Endothelial cell of umbilical vein (primary cell): ENCODE data around the gene LIPE. TPM values are rescaled to one million over a fixed set of nuclear protein-coding genes. Genes with fewer than 3 reads are reported as not detected.
A peak's percentile ranks its signal among the peaks of the same experiment; 100 is the strongest.

Source experiments
- BruUV-seq: library from RNA; stranded (reverse); fragments of 400-500 nt; replicated peaks from 2 replicates; lab custom pipeline; 2021; lab: Mats Ljungman, UMichigan
- CTCF ChIA-PET: fragments of 300-600, 350-600 bp; sonication (Branson Sonifier 250); formaldehyde crosslinking; loops from one replicate; lab custom pipeline; 2021; ENCODE audit warnings: antibody characterized with exemption, inconsistent platforms; lab: Charles Lee
- POLR2A ChIA-PET: fragments of 300-600, 350-600 bp; sonication (Branson Sonifier 250); formaldehyde crosslinking; loops from one replicate; lab custom pipeline; 2021; ENCODE audit warnings: antibody characterized with exemption, inconsistent platforms; lab: Charles Lee
- DNase-seq: peaks from one replicate; pipeline ENCODE4 v3.0.0-alpha.2; 2011; ENCODE audit warnings: low read depth, low spot score
- FAIRE-seq: peaks from 2 replicates; lab custom pipeline; 2011; peaks lifted over from hg19 to GRCh38; lab: Jason Lieb, UNC
- H2AFZ ChIP-seq: 2 replicates; pipeline ENCODE4 v1.6.0; 2012; ENCODE audit warnings: low read depth, low read length, control low read depth, inconsistent platforms
- H3K27ac ChIP-seq: 2 replicates; pipeline ENCODE4 v1.5.1; 2011; ENCODE audit warnings: low read depth, mild to moderate bottlenecking, control low read depth, low read length, moderate library complexity; ENCODE audit not compliant: insufficient read depth
- H3K27me3 ChIP-seq, 2 experiments: 2 replicates each; pipeline versions ENCODE4 v1.6.0 to v1.6.1; 2011; ENCODE audit warnings: low read length in 2 of 2, mixed read lengths in 1 of 2; ENCODE audit not compliant: control insufficient read depth in 2 of 2, insufficient read depth in 2 of 2
- H3K36me3 ChIP-seq, 2 experiments: 2 replicates in 1 of 2; 3 replicates in 1 of 2; pipeline ENCODE4 v1.5.1; 2011; ENCODE audit warnings: low read length in 2 of 2, mild to moderate bottlenecking in 1 of 2, moderate library complexity in 1 of 2; ENCODE audit not compliant: control insufficient read depth in 2 of 2, insufficient read depth in 2 of 2; ENCODE audit errors: extremely low read depth in 1 of 2
- H3K4me1 ChIP-seq: 3 replicates; pipeline ENCODE4 v1.5.1; 2011; ENCODE audit warnings: mild to moderate bottlenecking, low read length; ENCODE audit not compliant: control insufficient read depth, insufficient read depth; ENCODE audit errors: extremely low read depth
- H3K4me2 ChIP-seq: 2 replicates; pipeline ENCODE4 v1.6.1; 2011; ENCODE audit warnings: low read length, control low read depth, mixed read lengths; ENCODE audit not compliant: insufficient read depth
- H3K4me3 ChIP-seq, 3 experiments: fragments of 200-600 bp in 1 of 3; sonication (generic), shearing (Covaris generic) in 1 of 3; replicated peaks in 1 of 3; 2 replicates each; pipeline ENCODE4 v1.5.1; 2011 to 2016; ENCODE audit warnings: control low read depth in 3 of 3, low read length in 3 of 3, mild to moderate bottlenecking in 2 of 3, inconsistent platforms in 1 of 3, low read depth in 1 of 3, moderate library complexity in 1 of 3; ENCODE audit not compliant: insufficient read depth in 1 of 3
- H3K79me2 ChIP-seq: 2 replicates; pipeline ENCODE4 v1.6.0; 2012; ENCODE audit warnings: low read length, inconsistent platforms; ENCODE audit not compliant: control insufficient read depth, insufficient read depth
- H3K9ac ChIP-seq: replicated peaks from 2 replicates; pipeline ENCODE3; 2011; ENCODE audit warnings: low read length, control low read depth; ENCODE audit not compliant: insufficient read depth; ENCODE audit errors: extremely low read depth
- H3K9me1 ChIP-seq: replicated peaks from 3 replicates; pipeline ENCODE4 v1.6.0; 2011; ENCODE audit warnings: mild to moderate bottlenecking, low read length; ENCODE audit not compliant: control insufficient read depth, insufficient read depth; ENCODE audit errors: extremely low read depth
- H3K9me3 ChIP-seq: replicated peaks from 2 replicates; pipeline ENCODE4 v1.5.1; 2012; ENCODE audit warnings: low read length, inconsistent platforms; ENCODE audit not compliant: control insufficient read depth, insufficient read depth
- H4K20me1 ChIP-seq: replicated peaks from 2 replicates; pipeline ENCODE3; 2011; ENCODE audit warnings: mild to moderate bottlenecking, low read length; ENCODE audit not compliant: control insufficient read depth, insufficient read depth; ENCODE audit errors: extremely low read depth
- CTCF ChIP-seq, 2 donors: IDR thresholded peaks; 1 replicate in 1 of 2; 2 replicates in 1 of 2; pipeline ENCODE4 v1.5.1; 2011; ENCODE audit warnings: low read length in 2 of 2, mild to moderate bottlenecking in 2 of 2, moderate library complexity in 2 of 2, control low read depth in 1 of 2, inconsistent platforms in 1 of 2, low read depth in 1 of 2; ENCODE audit not compliant: insufficient read depth in 1 of 2; ENCODE audit errors: extremely low read depth in 1 of 2
- EZH2 ChIP-seq: IDR thresholded peaks from 2 replicates; pipeline ENCODE4 v1.6.1; 2012; ENCODE audit warnings: borderline replicate concordance, low read depth, mild to moderate bottlenecking, moderate library complexity, low read length, inconsistent platforms; ENCODE audit not compliant: severe bottlenecking
- FOS ChIP-seq: IDR thresholded peaks from 2 replicates; pipeline ENCODE4 v1.6.1; 2011; ENCODE audit warnings: mild to moderate bottlenecking, low read length, moderate library complexity, borderline replicate concordance; ENCODE audit not compliant: insufficient read depth
- GATA2 ChIP-seq: IDR thresholded peaks from 2 replicates; pipeline ENCODE4 v1.7.0; 2011; ENCODE audit warnings: low read depth, mild to moderate bottlenecking, moderate library complexity, mixed read lengths, low read length; ENCODE audit not compliant: insufficient read length, insufficient read depth
- JUN ChIP-seq: IDR thresholded peaks from 2 replicates; pipeline ENCODE4 v1.6.1; 2011; ENCODE audit warnings: borderline replicate concordance, low read depth; ENCODE audit not compliant: insufficient read length, insufficient read depth
- MAX ChIP-seq: IDR thresholded peaks from 2 replicates; pipeline ENCODE4 v1.6.1; 2011; ENCODE audit not compliant: insufficient read depth, insufficient read length
- MYC ChIP-seq: IDR thresholded peaks from one replicate; pipeline ENCODE4 v1.6.1; 2011; ENCODE audit warnings: mild to moderate bottlenecking, low read depth, low read length
- POLR2A ChIP-seq: IDR thresholded peaks from 2 replicates; pipeline ENCODE4 v1.6.1; 2012; ENCODE audit warnings: low read depth, mild to moderate bottlenecking, control low read depth, low read length
- POLR2AphosphoS5 ChIP-seq: IDR thresholded peaks from 2 replicates; pipeline ENCODE4 v1.6.1; 2012; ENCODE audit warnings: low read depth, mild to moderate bottlenecking, control low read depth, low read length, moderate library complexity; ENCODE audit not compliant: insufficient read depth
- dilution Hi-C: fragments of 300-500 bp; cut with MboI; formaldehyde crosslinking; loops from one replicate; pipeline ENCODE4 v1.15.0; 2019; ENCODE audit warnings: low sequenced_read_pairs; ENCODE audit not compliant: extremely low pct_ligation_motif_present
- intact Hi-C: fragments of 100-400 bp; cut with micrococcal nuclease; formaldehyde crosslinking; loops from one replicate; pipeline ENCODE4 v1.10.0; 2022
- polyA plus RNA-seq, 4 experiments: library from polyadenylated mRNA; depleted of rRNA in 3 of 4; stranded (reverse) in 3 of 4; unstranded in 1 of 4; fragments of >200 nt; gene quantifications; 2 replicates each; pipeline versions ENCODE4 v1.2.1 to v1.2.3, GENCODE V29; 2011 to 2012; ENCODE audit warnings: missing spikeins in 1 of 4
- total RNA-seq: library from RNA; stranded (reverse); gene quantifications from 2 replicates; pipeline ENCODE4 v1.2.3, GENCODE V29; 2021

LIPE gene
- total and polyA plus RNA-seq, 2 donors (not counting 3 experiments of a cell fraction or from before 2014, with no cell fraction given): 3.8 to 13.5 TPM

- intact Hi-C loops (loop anchor here (2.0 kb wide), 1 partner anchor 19 kb away; no protein-coding TSS in a partner anchor), dilution Hi-C loops (no loop called here)
- H3K36me3 ChIP-seq: no peaks in the 10 kb centered on the region
- H3K9me1 ChIP-seq: no peaks in the 10 kb centered on the region
- H4K20me1 ChIP-seq: no peaks in the 10 kb centered on the region
- H3K4me2 ChIP-seq: no peak overlapping the region
- H3K4me1 ChIP-seq: peaks cover 29% of the 10 kb centered on the region
- no peak overlapping the region for H3K4me3 ChIP-seq
- TF ChIP-seq FOS (no peak), POLR2A (no peak), CTCF (IDR thresholded peaks at IDR 0.05; ENCODE audit: extremely low read depth in 1 of 2, insufficient read depth in 1 of 2, low read depth in 1 of 2, low read length in 2 of 2) (peak; percentile 61 to 72)
- BruUV-seq: no TSS peak
- no peaks in the 10 kb centered on the region for H3K9me3 ChIP-seq
- DNase-seq (peak; percentile 36), FAIRE-seq (peak; percentile 61)
- no peak overlapping the region for H2AFZ ChIP-seq
- H3K27me3 ChIP-seq: no peaks in the 10 kb centered on the region
- ChIA-PET POLR2A (interaction anchor here (0.7 kb wide), 1 partner anchor 600 kb away, joined by 3 read pairs; no protein-coding TSS in a partner anchor), CTCF (interaction anchor here (0.6 to 2.9 kb wide), 12 partner anchors 8 to 108 kb away, joined by 3 to 18 read pairs (median 4); partner anchors contain the start of gene CEACAM1)
- no peaks in the 10 kb centered on the region for H3K79me2 ChIP-seq
- H3K27ac ChIP-seq: no peak overlapping the region
- no peak overlapping the region for H3K9ac ChIP-seq
These were observed 7.1 kb downstream of the LIPE start for GRCh38 chr19:42420055-42420544.

GRCh38 chr19:42419309-42419708, 7.9 kb downstream of the LIPE start:
- FAIRE-seq (no peak), DNase-seq (no peak)
- H4K20me1 ChIP-seq: no peaks in the 10 kb centered on the region
- dilution Hi-C loops: no loop called here
- H3K4me2 ChIP-seq: no peak overlapping the region
- intact Hi-C loops: no loop called here
- ChIA-PET CTCF (interaction anchor here (1.2 to 2.9 kb wide), 4 partner anchors 16 to 109 kb away, joined by 3 to 18 read pairs (median 4); partner anchors contain the start of gene CEACAM1), POLR2A (no interaction called here)
- H3K4me3 ChIP-seq: no peak overlapping the region
- no peaks in the 10 kb centered on the region for H3K27me3 ChIP-seq
- no peak overlapping the region for H3K9ac ChIP-seq
- no peaks in the 10 kb centered on the region for H3K9me3 ChIP-seq
- H3K9me1 ChIP-seq: no peaks in the 10 kb centered on the region
- no TSS peak for BruUV-seq
- no peaks in the 10 kb centered on the region for H3K79me2 ChIP-seq
- no peak for TF ChIP-seq CTCF (IDR thresholded peaks at IDR 0.05; ENCODE audit: extremely low read depth in 1 of 2, insufficient read depth in 1 of 2, low read depth in 1 of 2, low read length in 2 of 2)
- TF ChIP-seq JUN: no peak
- no peak for TF ChIP-seq POLR2AphosphoS5
- TF ChIP-seq MYC: no peak
- no peak for TF ChIP-seq FOS
- TF ChIP-seq EZH2: no peak
- no peak for TF ChIP-seq GATA2
- TF ChIP-seq MAX: no peak
- TF ChIP-seq POLR2A: no peak
- H3K4me1 ChIP-seq: peaks cover 29% of the 10 kb centered on the region
- H2AFZ ChIP-seq: no peak overlapping the region
- no peaks in the 10 kb centered on the region for H3K36me3 ChIP-seq
- no peak overlapping the region for H3K27ac ChIP-seq
